Type B pancreatic cell (in vitro differentiated cells): Measurements from ENCODE around the gene SYNRG. TPM values are rescaled to one million over a fixed set of nuclear protein-coding genes. Genes with fewer than 3 reads are reported as not detected.

Experiments
- DNase-seq: peaks from one replicate; pipeline ENCODE4 v3.0.0; 2021; ENCODE audit warnings: mixed read lengths; ENCODE audit not compliant: unreplicated experiment; ENCODE audit errors: extremely low spot score
- H3K27ac Mint-ChIP-seq: 2 replicates; pipeline ENCODE4 v1.8.0; 2021; ENCODE audit warnings: mild to moderate bottlenecking, mixed read lengths
- H3K27me3 Mint-ChIP-seq: 2 replicates; pipeline ENCODE4 v1.8.0; 2021; ENCODE audit warnings: mixed read lengths
- H3K36me3 Mint-ChIP-seq: 2 replicates; pipeline ENCODE4 v1.8.0; 2021; ENCODE audit warnings: mixed read lengths
- H3K4me1 Mint-ChIP-seq: one replicate; pipeline ENCODE4 v1.8.0; 2021; ENCODE audit warnings: mixed read lengths; ENCODE audit not compliant: unreplicated experiment
- H3K4me3 Mint-ChIP-seq: 2 replicates; pipeline ENCODE4 v1.8.0; 2021; ENCODE audit warnings: mild to moderate bottlenecking, mixed read lengths
- H3K9me3 Mint-ChIP-seq: 2 replicates; pipeline ENCODE4 v1.8.0; 2021; ENCODE audit warnings: mixed read lengths
- total RNA-seq: library from RNA; stranded (reverse); gene quantifications from 2 replicates; pipeline ENCODE4 v1.2.1, GENCODE V29; 2021; ENCODE audit warnings: low replicate concordance
- TF ChIP-seq, protein P1 (sequence below): fragments of 200-600 bp; sonication (generic); conservative IDR thresholded peaks from 2 replicates; pipeline ENCODE4 v1.5.0; 2021; ENCODE audit warnings: antibody characterized with exemption, mild to moderate bottlenecking

The SYNRG gene
- total RNA-seq, 1 donor from 2014 or later: 45.0 TPM

DNA sequence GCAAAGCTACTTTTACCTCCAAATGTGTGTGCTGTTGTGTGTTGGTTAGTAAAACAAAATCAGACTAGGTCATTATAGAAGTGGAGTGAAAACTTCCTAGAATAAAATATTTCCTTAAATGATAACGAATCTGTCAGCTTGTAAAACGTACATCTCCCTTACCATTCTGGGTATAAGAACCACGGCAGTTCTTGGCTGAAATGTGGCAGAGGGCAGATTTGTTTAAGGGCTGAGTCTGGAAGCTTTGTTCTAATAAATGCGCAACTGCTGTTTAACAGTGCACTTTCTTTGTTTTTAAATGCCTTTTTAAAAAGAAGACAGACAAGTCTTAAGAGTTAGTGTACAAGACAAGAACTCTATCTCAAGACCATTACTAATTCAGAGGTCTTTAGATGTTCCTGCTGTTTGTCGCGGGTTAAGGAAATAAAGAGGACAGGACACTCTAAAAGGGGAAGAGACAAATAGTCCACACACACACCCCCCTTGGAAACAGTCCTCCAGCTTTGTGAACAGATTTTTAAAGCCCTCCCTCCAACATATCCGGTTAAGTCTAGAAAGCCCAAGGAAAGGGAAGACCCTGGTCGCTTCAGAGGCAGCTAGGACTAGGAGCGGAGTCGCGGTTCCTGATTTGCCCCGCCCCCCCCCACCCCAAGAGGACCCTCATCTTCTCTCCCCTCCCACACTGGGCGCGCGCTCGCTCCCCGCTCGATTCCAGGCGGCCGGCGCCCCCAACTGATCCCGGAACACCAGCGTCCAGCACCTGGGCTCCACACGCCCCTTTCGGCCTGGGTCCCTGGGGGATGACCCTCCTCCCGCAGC is 658 bp downstream of the SYNRG start:
- Mint-ChIP-seq H3K4me1 (peaks cover 12% of the 10 kb centered on the region), H3K4me3 (peak overlapping the region; percentile 95), H3K9me3 (peaks cover 4% of the 10 kb centered on the region), H3K36me3 (peaks cover 17% of the 10 kb centered on the region), H3K27ac (peak overlapping the region; percentile 93), H3K27me3 (no peaks in the 10 kb centered on the region)
- DNase-seq: no peak
- TF ChIP-seq, protein P1, sequence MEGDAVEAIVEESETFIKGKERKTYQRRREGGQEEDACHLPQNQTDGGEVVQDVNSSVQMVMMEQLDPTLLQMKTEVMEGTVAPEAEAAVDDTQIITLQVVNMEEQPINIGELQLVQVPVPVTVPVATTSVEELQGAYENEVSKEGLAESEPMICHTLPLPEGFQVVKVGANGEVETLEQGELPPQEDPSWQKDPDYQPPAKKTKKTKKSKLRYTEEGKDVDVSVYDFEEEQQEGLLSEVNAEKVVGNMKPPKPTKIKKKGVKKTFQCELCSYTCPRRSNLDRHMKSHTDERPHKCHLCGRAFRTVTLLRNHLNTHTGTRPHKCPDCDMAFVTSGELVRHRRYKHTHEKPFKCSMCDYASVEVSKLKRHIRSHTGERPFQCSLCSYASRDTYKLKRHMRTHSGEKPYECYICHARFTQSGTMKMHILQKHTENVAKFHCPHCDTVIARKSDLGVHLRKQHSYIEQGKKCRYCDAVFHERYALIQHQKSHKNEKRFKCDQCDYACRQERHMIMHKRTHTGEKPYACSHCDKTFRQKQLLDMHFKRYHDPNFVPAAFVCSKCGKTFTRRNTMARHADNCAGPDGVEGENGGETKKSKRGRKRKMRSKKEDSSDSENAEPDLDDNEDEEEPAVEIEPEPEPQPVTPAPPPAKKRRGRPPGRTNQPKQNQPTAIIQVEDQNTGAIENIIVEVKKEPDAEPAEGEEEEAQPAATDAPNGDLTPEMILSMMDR: no peak

DNA sequence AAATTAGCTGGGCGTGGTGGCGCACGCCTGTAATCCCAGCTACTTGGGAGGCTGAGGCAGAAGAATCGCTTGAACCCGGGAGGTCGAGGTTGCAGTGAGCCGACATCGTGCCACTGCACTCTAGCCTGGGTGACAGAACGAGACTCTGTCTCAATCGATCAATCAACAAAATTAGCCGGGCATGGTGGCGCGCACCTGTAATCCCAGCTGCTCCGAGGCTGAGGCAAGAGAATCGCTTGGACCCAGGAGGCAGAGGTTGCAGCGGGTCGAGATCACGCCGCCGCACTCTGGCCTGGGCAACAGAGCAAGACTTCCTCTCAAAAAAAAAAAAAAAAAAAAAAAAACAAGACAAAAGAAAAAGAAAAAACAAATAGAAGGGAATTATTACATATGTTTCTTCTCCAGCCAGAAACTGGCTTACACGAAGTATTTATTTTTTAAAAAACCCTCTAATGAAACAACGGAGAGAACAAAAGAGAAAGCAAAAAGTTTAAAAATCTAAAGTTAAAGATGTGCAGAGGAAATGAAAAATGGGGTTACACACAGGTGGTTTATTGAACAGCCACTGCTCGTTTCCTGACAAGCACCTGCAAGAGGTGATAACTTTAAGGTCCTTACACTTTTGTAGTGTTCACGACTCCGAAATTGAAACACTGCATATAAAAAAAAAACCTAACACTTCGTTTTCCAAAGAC is 1.4 kb downstream of the SYNRG start:
- H3K9me3 Mint-ChIP-seq: peaks cover 4% of the 10 kb centered on the region
- TF ChIP-seq, protein P1: no peak
- H3K4me1 Mint-ChIP-seq: peaks cover 12% of the 10 kb centered on the region
- H3K27ac Mint-ChIP-seq: peak overlapping the region; percentile 93
- no peaks in the 10 kb centered on the region for H3K27me3 Mint-ChIP-seq
- DNase-seq: no peak
- peak overlapping the region; percentile 95 for H3K4me3 Mint-ChIP-seq
- H3K36me3 Mint-ChIP-seq: peaks cover 12% of the 10 kb centered on the region

DNA sequence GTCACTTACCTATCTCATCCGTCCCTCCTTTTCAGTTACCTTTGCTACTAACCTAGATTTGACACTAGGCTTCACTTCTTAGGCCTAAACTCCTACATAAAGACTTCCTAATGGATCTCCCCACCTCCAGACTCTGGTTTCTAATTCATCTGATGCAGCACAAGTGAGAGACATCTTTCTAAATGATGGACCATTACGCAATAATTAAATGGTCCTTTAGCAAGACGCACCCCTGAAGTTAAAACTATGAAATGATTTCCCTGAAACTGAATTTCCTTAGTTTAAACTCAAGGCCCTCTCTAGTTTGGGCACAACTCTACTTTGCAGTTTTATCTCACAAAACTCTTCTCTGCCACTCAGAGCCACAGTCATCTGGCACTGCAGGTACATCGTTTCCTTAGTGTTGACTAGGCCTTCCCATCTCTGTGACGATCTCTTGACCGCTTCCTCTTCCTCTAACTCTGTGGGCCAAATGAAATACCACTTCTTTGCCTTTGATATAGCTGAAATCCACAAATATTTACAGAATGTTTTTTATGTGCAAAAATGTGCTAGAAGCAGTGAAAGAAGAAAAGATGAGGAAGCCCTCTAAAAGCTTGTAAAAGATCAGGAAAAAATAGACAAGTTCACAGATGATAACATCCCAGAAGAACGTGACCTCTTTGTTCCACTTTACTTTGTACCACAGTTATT is 3.3 kb downstream of the SYNRG start:
- Mint-ChIP-seq H3K27ac (no peak overlapping the region), H3K4me1 (peaks cover 16% of the 10 kb centered on the region), H3K4me3 (peak overlapping the region; percentile 8), H3K9me3 (peaks cover 4% of the 10 kb centered on the region), H3K27me3 (no peaks in the 10 kb centered on the region), H3K36me3 (peaks cover 16% of the 10 kb centered on the region)
- DNase-seq: no peak
- TF ChIP-seq, protein P1: no peak

DNA sequence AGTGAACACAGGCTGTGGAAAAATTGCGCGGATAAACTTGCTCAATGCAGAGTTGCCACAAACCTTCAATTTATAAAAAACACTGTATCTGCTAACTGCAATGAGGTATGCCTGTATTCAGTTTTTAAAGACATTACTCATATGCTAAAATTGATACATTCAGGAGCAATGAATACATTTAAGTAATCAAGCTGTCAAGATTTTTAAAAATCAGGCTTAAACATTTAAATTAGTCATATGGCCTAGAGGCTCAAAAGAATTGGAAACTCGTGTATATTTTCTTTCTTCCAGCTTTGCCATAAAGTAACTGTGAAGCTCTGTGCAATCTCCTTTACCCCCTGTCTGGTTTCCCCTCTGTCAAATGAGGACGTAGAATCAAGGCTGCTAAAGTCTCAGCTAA is 4.1 kb downstream of the SYNRG start:
- peaks cover 16% of the 10 kb centered on the region for H3K4me1 Mint-ChIP-seq
- peaks cover 19% of the 10 kb centered on the region for H3K36me3 Mint-ChIP-seq
- no peak overlapping the region for H3K27ac Mint-ChIP-seq
- H3K27me3 Mint-ChIP-seq: no peaks in the 10 kb centered on the region
- TF ChIP-seq, protein P1: no peak
- no peak overlapping the region for H3K4me3 Mint-ChIP-seq
- peaks cover 4% of the 10 kb centered on the region for H3K9me3 Mint-ChIP-seq
- no peak for DNase-seq

DNA sequence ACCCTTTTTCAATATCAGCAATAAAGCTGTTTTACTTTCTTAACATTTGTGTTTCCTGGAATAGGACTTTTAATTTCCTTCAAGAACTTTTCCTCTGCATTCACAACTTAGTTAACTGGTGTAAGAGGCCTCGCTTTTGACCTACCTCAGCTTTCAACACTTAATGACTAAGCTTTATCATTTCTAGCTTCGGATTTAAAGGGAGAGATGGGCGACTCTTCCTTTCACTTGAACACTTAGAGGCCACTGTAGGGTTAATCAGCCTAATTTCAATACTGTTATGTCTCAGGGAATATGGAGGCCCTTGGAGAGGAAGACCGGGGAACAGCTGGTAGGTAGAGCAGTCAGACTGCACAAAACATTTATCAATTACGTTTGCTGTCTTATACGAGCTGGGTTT is 4.7 kb downstream of the SYNRG start:
- Mint-ChIP-seq H3K9me3 (peaks cover 4% of the 10 kb centered on the region), H3K4me3 (no peak overlapping the region), H3K36me3 (peaks cover 19% of the 10 kb centered on the region), H3K4me1 (peaks cover 14% of the 10 kb centered on the region), H3K27me3 (no peaks in the 10 kb centered on the region), H3K27ac (no peak overlapping the region)
- TF ChIP-seq, protein P1: no peak
- DNase-seq: no peak
